PC-9 (cell line): Measurements from ENCODE around the gene RTN4R.

Experiments used
- EZH2 ChIP-seq: fragments of 200-600 bp; sonication (generic); IDR thresholded peaks from 2 replicates; pipeline ENCODE4 v1.8.0; 2017; ENCODE audit warnings: antibody characterized with exemption, low read depth
- TF ChIP-seq, protein P1 (sequence below): fragments of 200-600 bp; sonication (generic); conservative IDR thresholded peaks from 2 replicates; pipeline ENCODE4 v1.6.1; 2017; ENCODE audit warnings: mixed run types, antibody characterized with exemption, mild to moderate bottlenecking, moderate library complexity

DNA sequence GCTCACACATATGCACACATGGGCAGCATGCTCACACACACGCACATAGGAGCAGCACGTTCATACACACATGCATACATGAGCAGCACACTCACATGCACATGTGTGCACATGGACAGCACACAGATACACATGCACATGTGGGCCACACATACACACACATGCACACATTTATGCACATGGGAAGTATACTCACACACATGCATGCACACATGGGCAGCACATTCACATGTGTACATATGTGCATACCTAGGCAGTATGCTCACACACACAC, 42.5 kb downstream of the RTN4R start:
- TF ChIP-seq, protein P1, sequence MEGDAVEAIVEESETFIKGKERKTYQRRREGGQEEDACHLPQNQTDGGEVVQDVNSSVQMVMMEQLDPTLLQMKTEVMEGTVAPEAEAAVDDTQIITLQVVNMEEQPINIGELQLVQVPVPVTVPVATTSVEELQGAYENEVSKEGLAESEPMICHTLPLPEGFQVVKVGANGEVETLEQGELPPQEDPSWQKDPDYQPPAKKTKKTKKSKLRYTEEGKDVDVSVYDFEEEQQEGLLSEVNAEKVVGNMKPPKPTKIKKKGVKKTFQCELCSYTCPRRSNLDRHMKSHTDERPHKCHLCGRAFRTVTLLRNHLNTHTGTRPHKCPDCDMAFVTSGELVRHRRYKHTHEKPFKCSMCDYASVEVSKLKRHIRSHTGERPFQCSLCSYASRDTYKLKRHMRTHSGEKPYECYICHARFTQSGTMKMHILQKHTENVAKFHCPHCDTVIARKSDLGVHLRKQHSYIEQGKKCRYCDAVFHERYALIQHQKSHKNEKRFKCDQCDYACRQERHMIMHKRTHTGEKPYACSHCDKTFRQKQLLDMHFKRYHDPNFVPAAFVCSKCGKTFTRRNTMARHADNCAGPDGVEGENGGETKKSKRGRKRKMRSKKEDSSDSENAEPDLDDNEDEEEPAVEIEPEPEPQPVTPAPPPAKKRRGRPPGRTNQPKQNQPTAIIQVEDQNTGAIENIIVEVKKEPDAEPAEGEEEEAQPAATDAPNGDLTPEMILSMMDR: no peak
- no peak for TF ChIP-seq EZH2
